Kidney (tissue), 14 donors: ENCODE measurements around the gene PGAM5. TPM values are rescaled to one million over a fixed set of nuclear protein-coding genes. Genes with fewer than 3 reads are reported as not detected.
"Not testable (repeated sequence)": the region's sequence is repeated elsewhere in the genome, so short reads cannot be mapped to it uniquely, and the experiment has no call there.

Source experiments
- DNase-seq, 5 donors: peaks; one replicate each; pipeline ENCODE4 v3.0.0-alpha.2; 2013 to 2020
- FAIRE-seq: peaks from 2 replicates; lab custom pipeline; 2012; peaks lifted over from hg19 to GRCh38; lab: Jason Lieb, UNC
- H3K27ac ChIP-seq, 2 donors: one replicate each; pipeline ENCODE4 v1.7.0; 2013; ENCODE audit warnings: low read depth in 2 of 2, low read length in 2 of 2, inconsistent platforms in 1 of 2
- H3K27me3 ChIP-seq: one replicate; pipeline ENCODE4 v1.7.1; 2013; ENCODE audit warnings: low read length, inconsistent platforms; ENCODE audit not compliant: control insufficient read depth, insufficient read depth
- H3K36me3 ChIP-seq, 3 donors: one replicate each; pipeline versions ENCODE4 v1.7.0 to v1.7.1; 2013; ENCODE audit warnings: low read length in 3 of 3, control low read depth in 1 of 3, inconsistent platforms in 1 of 3; ENCODE audit not compliant: insufficient read depth in 3 of 3, control insufficient read depth in 2 of 3
- H3K4me1 ChIP-seq, 3 donors: one replicate each; pipeline versions ENCODE4 v1.7.0 to v1.7.1; 2013; ENCODE audit warnings: low read length in 3 of 3, inconsistent platforms in 1 of 3, low read depth in 1 of 3; ENCODE audit not compliant: control insufficient read depth in 2 of 3, insufficient read depth in 2 of 3
- H3K4me3 ChIP-seq, 3 donors: one replicate each; pipeline versions ENCODE4 v1.7.0 to v1.8.1; 2013; ENCODE audit warnings: low read length in 3 of 3, control low read depth in 1 of 3, inconsistent platforms in 1 of 3
- H3K9ac ChIP-seq, 3 donors: one replicate each; pipeline versions ENCODE4 v1.7.0 to v1.7.1; 2013; ENCODE audit warnings: low read length in 3 of 3, control low read depth in 1 of 3, inconsistent platforms in 1 of 3
- H3K9me3 ChIP-seq, 3 donors: one replicate each; pipeline versions ENCODE4 v1.7.0 to v1.7.1; 2013; ENCODE audit warnings: low read length in 3 of 3, control low read depth in 1 of 3, inconsistent platforms in 1 of 3; ENCODE audit not compliant: control insufficient read depth in 2 of 3, insufficient read depth in 1 of 3
- intact Hi-C: fragments of 100-400 bp; cut with DNase I; formaldehyde crosslinking; loops from one replicate; pipeline ENCODE4 v1.11.1; 2022
- polyA plus RNA-seq: library from polyadenylated mRNA; stranded (reverse); fragments of 350-450 nt; fragmentation: Illumina TruSeq; extraction: RNeasy Lipid Tissue Mini Kit (QIAGEN cat#74804); gene quantifications from one replicate; pipeline ENCODE4 v1.2.3, GENCODE V29; 2014; ENCODE audit warnings: low read depth, low replicate concordance; ENCODE audit not compliant: insufficient read depth
- total RNA-seq: library from RNA; stranded (reverse); fragmentation: NEBNext Ultra II Directional; extraction: Animal tissue kit (Norgen Biotek cat#: 25700); gene quantifications from one replicate; pipeline ENCODE4 v1.2.1, GENCODE V29; 2021
- TF ChIP-seq, protein P1 (sequence below): IDR thresholded peaks from 3 replicates; pipeline ENCODE4 v1.5.1; 2012; ENCODE audit warnings: mild to moderate bottlenecking, moderate library complexity, borderline replicate concordance; ENCODE audit not compliant: insufficient read depth; ENCODE audit errors: extremely low read depth
- donor health status: control.
- donor health status: control.
- donor health status: control.
- donor health status: control.
- donor health status: control.
- donor health status: DM: yes; HTN: yes; CAD: no.
- donor health status: Normal renal cell carcinoma (clear cell type).

PGAM5 gene
- total and polyA plus RNA-seq, 2 donors from 2014 or later, result 19.4 to 33.5 TPM

DNA sequence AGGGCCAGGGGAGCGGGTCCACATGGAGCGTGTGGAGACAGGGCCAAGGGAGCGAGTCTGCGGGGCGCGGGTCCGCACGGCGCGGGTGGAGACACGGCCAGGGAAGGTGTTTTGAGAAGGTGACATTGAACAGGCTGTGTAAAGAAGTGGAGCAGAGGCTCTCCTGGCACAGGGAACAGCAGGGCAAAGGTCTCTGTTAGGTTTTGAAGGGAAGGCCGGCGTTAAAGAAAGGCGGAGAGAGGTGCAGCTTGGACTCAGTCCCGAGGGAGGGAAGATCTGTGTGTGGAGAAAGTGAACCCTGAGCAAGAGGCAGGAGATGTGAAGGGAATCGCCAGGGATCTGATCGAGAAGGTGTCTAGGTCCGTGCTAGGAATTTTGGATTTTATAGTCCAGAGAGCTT lies 21.4 kb upstream of the PGAM5 start:
- H3K9ac ChIP-seq, result peak overlapping the region in 1 of 3 donors; percentile 12
- H3K36me3 ChIP-seq, result peaks cover 0 to 7% (median 0%) of the 10 kb centered on the region in 3 donors
- intact Hi-C loops, result no loop called here
- H3K4me1 ChIP-seq, result peaks cover 0 to 3% (median 0%) of the 10 kb centered on the region in 3 donors
- no peaks in the 10 kb centered on the region for H3K9me3 ChIP-seq
- H3K4me3 ChIP-seq, result peak overlapping the region in 2 of 3 donors; percentile 19 to 44
- H3K27ac ChIP-seq, result peak overlapping the region in 1 of 2 donors; percentile 43
- FAIRE-seq, result no peak
- no peaks in the 10 kb centered on the region for H3K27me3 ChIP-seq
- TF ChIP-seq, protein P1, sequence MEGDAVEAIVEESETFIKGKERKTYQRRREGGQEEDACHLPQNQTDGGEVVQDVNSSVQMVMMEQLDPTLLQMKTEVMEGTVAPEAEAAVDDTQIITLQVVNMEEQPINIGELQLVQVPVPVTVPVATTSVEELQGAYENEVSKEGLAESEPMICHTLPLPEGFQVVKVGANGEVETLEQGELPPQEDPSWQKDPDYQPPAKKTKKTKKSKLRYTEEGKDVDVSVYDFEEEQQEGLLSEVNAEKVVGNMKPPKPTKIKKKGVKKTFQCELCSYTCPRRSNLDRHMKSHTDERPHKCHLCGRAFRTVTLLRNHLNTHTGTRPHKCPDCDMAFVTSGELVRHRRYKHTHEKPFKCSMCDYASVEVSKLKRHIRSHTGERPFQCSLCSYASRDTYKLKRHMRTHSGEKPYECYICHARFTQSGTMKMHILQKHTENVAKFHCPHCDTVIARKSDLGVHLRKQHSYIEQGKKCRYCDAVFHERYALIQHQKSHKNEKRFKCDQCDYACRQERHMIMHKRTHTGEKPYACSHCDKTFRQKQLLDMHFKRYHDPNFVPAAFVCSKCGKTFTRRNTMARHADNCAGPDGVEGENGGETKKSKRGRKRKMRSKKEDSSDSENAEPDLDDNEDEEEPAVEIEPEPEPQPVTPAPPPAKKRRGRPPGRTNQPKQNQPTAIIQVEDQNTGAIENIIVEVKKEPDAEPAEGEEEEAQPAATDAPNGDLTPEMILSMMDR, result no peak
- DNase-seq, result peak in 1 of 5 donors; percentile 25

DNA sequence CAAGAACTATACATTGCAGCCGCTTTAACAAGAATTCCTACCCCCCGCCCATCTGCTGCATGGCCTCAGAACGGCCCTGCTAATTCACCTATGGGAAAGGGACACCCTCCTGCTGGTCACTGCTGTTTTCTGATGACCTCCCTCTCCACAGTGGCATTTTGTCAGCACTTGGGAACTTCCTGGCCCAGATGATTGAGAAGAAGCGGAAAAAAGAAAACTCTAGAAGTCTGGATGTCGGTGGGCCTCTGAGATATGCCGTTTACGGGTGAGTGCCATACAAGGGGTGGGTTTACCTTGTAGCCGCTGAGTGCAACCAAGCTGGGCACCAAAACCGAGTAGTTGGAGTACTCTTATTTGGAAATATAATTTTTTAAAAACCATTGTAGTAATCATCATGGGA lies 20.5 kb upstream of the PGAM5 start:
- H3K9ac ChIP-seq, result no peak overlapping the region
- no peak overlapping the region for H3K27ac ChIP-seq
- TF ChIP-seq, protein P1, result no peak
- no peak overlapping the region for H3K4me3 ChIP-seq
- peaks cover 0 to 3% (median 0%) of the 10 kb centered on the region in 3 donors for H3K4me1 ChIP-seq
- H3K36me3 ChIP-seq, result peaks cover 0 to 7% (median 0%) of the 10 kb centered on the region in 3 donors
- H3K9me3 ChIP-seq, result no peaks in the 10 kb centered on the region
- DNase-seq (no peak), FAIRE-seq (no peak)
- intact Hi-C loops, result no loop called here
- H3K27me3 ChIP-seq, result no peaks in the 10 kb centered on the region

DNA sequence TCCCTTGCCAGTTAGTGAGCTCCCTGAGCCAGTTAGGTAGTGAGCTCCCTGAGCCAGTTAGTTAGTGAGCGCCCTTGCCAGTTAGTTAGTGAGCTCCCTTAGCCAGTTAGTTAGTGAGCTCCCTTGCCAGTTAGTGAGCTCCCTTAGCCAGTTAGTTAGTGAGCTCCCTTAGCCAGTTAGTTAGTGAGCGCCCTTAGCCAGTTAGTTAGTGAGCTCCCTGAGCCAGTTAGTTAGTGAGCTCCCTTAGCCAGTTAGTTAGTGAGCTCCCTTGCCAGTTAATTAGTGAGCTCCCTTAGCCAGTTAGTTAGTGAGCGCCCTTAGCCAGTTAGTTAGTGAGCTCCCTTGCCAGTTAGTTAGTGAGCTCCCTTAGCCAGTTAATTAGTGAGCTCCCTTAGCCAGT lies 18.6 kb upstream of the PGAM5 start:
- H3K27me3 ChIP-seq, FAIRE-seq, H3K9ac ChIP-seq, DNase-seq, H3K4me1 ChIP-seq, H3K27ac ChIP-seq, intact Hi-C loops, H3K36me3 ChIP-seq, H3K9me3 ChIP-seq, H3K4me3 ChIP-seq: not testable (repeated sequence)

DNA sequence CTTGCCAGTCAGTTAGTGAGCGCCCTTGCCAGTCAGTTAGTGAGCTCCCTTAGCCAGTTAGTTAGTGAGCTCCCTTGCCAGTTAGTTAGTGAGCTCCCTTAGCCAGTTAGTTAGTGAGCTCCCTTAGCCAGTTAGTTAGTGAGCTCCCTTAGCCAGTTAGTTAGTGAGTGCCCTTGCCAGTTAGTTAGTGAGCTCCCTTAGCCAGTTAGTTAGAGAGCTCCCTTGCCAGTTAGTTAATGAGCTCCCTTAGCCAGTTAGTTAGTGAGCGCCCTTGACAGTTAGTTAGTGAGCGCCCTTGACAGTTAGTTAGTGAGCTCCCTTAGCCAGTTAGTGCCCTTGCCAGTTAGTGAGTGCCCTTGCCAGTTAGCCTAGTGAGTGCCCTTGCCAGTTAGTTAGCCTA lies 15.8 kb upstream of the PGAM5 start:
- FAIRE-seq, H3K4me1 ChIP-seq, H3K27me3 ChIP-seq, H3K9me3 ChIP-seq, intact Hi-C loops, DNase-seq, H3K9ac ChIP-seq, H3K4me3 ChIP-seq, H3K27ac ChIP-seq: not testable (repeated sequence)
- H3K36me3 ChIP-seq, result peaks cover 0 to 19% (median 5%) of the 10 kb centered on the region in 3 donors
